ENCODE results near the gene SOX12. TPM values are rescaled to one million over a fixed set of nuclear protein-coding genes. Genes with fewer than 3 reads are reported as not detected.

SOX12 gene
- total RNA-seq, 1 donor from 2014 or later: 15.0 TPM

Other genes with a start within 250 kb of the SOX12 start
- gene DEFB125, start 237.9 kb upstream of the SOX12 start, total RNA-seq: not detected
- gene DEFB126, start 183.0 kb upstream of the SOX12 start, total RNA-seq: not detected
- gene DEFB127, start 168.1 kb upstream of the SOX12 start, total RNA-seq: not detected
- not detected for gene DEFB128, start 135.8 kb upstream of the SOX12 start, total RNA-seq
- gene DEFB129, start 98.3 kb upstream of the SOX12 start, total RNA-seq: not detected
- not detected for gene DEFB132, start 67.8 kb upstream of the SOX12 start, total RNA-seq
- gene C20orf96, start 34.8 kb upstream of the SOX12 start, total RNA-seq: 11.1 TPM
- gene ZCCHC3, start 28.0 kb upstream of the SOX12 start, total RNA-seq: 14.3 TPM
- 32.7 TPM for gene NRSN2, start 21.6 kb downstream of the SOX12 start, total RNA-seq
- gene TRIB3, start 55.2 kb downstream of the SOX12 start, total RNA-seq: 10.3 TPM
- 17.5 TPM for gene RBCK1, start 82.7 kb downstream of the SOX12 start, total RNA-seq
- gene TBC1D20, start 137.0 kb downstream of the SOX12 start, total RNA-seq: 14.0 TPM
- 143 TPM for gene CSNK2A1, start 218.2 kb downstream of the SOX12 start, total RNA-seq